Left lung (tissue), 10 donors: ENCODE measurements around the gene TMA7. TPM values are rescaled to one million over a fixed set of nuclear protein-coding genes. Genes with fewer than 3 reads are reported as not detected.

Experiments used
- ATAC-seq: fragments of 200-7000 bp; cut with Tn5 transposase; one replicate; pipeline ENCODE4 v1.9.1; 2020; ENCODE audit warnings: moderate library complexity
- DNase-seq, 4 donors: peaks; one replicate each; pipeline ENCODE4 v3.0.0-alpha.2; 2013 to 2020
- H3K27ac ChIP-seq, 2 donors: fragments of 200-600 bp; sonication (generic) in 1 of 2; one replicate each; pipeline versions ENCODE4 v1.5.0 to v1.8.0; 2020 to 2021
- H3K27me3 ChIP-seq, 2 donors: fragments of 200-600 bp; sonication (generic) in 1 of 2; one replicate each; pipeline versions ENCODE4 v1.5.0 to v1.8.0; 2020 to 2021
- H3K36me3 ChIP-seq, 2 donors: fragments of 200-600 bp; sonication (generic) in 1 of 2; one replicate each; pipeline versions ENCODE4 v1.5.0 to v1.8.0; 2020 to 2021
- H3K4me1 ChIP-seq, 2 donors: fragments of 200-600 bp; one replicate each; pipeline ENCODE4 v1.8.0; 2021
- H3K4me3 ChIP-seq, 2 donors: fragments of 200-600 bp; sonication (generic) in 1 of 2; one replicate each; pipeline versions ENCODE4 v1.5.0 to v1.8.0; 2020 to 2021; ENCODE audit warnings: mild to moderate bottlenecking in 1 of 2
- H3K9me3 ChIP-seq, 2 donors: fragments of 200-600 bp; sonication (generic) in 1 of 2; one replicate each; pipeline versions ENCODE4 v1.5.0 to v1.8.0; 2020 to 2021
- intact Hi-C, 2 donors: fragments of 100-400 bp; cut with DNase I; formaldehyde crosslinking; loops; one replicate each; pipeline versions ENCODE4 v1.11.2 to v1.14.2; 2022
- polyA plus RNA-seq, 6 donors: library from polyadenylated mRNA; unstranded; fragments of 120-200 nt; gene quantifications; one replicate each; pipeline ENCODE4 v1.2.1, GENCODE V29; 2013; ENCODE audit not compliant: insufficient read length in 6 of 6
- total RNA-seq, 2 donors: library from RNA; stranded (reverse); fragmentation: NEBNext Ultra II Directional; extraction: Animal tissue kit (Norgen Biotek cat#: 25700); gene quantifications; one replicate each; pipeline ENCODE4 v1.2.1, GENCODE V29; 2021
- TF ChIP-seq, protein P1 (sequence below), 2 donors: fragments of 200-600 bp; sonication (generic) in 1 of 2; IDR thresholded peaks; one replicate each; pipeline versions ENCODE4 v1.5.0 to v1.8.0; 2021; ENCODE audit warnings: antibody characterized with exemption in 2 of 2
- donor health status: DM: no; HTN: yes; CAD: no.
- donor health status: DM: no; HTN: no; CAD: no.

TMA7 gene
- total and polyA plus RNA-seq, 8 donors = 174 to 288 (median 253) TPM

DNA sequence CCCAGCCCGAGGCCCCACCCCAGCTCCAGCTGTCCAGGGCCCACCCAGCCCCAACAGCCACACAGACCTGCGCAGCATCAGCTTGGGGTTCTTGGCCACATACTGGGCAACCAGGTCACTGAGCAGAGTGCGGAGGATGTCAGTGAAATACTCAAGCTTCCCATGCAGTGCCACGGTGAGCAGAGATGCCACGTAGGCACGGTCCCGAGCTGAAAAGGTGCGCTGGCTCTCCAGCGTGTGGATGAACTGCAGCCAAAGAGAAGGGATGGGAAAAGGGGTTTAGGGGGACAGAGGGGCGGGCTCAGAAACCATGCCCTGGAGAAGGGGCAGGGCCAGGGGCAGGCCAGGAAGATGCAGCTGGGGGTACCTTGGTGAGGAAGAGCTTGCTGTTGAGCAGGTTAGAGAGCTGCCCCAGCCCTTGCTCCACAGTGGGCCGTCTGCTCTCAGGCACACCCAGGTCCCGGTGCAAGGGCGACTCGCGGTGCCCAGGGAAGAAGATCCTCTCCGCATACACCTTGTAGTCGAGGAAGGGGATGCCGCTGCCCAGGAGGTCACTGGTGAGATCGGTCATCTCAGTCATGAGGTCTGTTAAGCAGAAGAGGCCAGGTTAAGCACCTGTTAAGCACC, 27.6 kb upstream of the TMA7 start:
- peak in 2 of 4 donors; percentile 30 to 66 for DNase-seq

DNA sequence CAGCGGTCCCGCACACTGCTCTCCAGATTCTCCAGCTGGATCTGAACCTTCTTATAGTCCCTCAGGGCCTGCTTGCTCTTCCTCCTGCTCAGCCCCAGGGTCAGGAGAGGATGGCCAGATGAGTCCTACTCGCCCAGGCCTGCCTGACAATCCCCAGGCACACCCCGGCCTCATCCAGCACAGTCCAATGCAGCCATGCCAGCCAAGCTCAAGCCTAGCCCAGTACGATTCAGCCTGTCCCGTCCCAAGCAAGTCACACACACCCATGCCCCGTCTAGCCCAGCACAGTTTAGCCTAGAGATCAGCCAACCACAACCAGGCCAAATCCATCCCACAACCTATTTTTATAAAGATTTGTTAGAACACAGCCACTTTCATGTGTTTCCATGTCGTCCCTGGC, 27.0 kb upstream of the TMA7 start:
- H3K4me1 ChIP-seq = no peaks in the 10 kb centered on the region
- no peak overlapping the region for H3K4me3 ChIP-seq
- ATAC-seq (no peak), DNase-seq (peak in 2 of 4 donors; percentile 30 to 67)
- H3K27me3 ChIP-seq = no peaks in the 10 kb centered on the region
- no peak overlapping the region for H3K27ac ChIP-seq
- no peaks in the 10 kb centered on the region for H3K9me3 ChIP-seq
- intact Hi-C loops = no loop called here
- peaks cover 0 to 88% of the 10 kb centered on the region in 2 donors for H3K36me3 ChIP-seq
- TF ChIP-seq, protein P1, sequence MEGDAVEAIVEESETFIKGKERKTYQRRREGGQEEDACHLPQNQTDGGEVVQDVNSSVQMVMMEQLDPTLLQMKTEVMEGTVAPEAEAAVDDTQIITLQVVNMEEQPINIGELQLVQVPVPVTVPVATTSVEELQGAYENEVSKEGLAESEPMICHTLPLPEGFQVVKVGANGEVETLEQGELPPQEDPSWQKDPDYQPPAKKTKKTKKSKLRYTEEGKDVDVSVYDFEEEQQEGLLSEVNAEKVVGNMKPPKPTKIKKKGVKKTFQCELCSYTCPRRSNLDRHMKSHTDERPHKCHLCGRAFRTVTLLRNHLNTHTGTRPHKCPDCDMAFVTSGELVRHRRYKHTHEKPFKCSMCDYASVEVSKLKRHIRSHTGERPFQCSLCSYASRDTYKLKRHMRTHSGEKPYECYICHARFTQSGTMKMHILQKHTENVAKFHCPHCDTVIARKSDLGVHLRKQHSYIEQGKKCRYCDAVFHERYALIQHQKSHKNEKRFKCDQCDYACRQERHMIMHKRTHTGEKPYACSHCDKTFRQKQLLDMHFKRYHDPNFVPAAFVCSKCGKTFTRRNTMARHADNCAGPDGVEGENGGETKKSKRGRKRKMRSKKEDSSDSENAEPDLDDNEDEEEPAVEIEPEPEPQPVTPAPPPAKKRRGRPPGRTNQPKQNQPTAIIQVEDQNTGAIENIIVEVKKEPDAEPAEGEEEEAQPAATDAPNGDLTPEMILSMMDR (IDR thresholded peaks at IDR 0.05) = no peak

More for the DNA sequence above, 27.6 kb upstream of the TMA7 start:
- no peak overlapping the region for H3K4me3 ChIP-seq
- no peaks in the 10 kb centered on the region for H3K4me1 ChIP-seq
- peaks cover 0 to 88% of the 10 kb centered on the region in 2 donors for H3K36me3 ChIP-seq
- ATAC-seq = no peak
- no peaks in the 10 kb centered on the region for H3K27me3 ChIP-seq
- no peaks in the 10 kb centered on the region for H3K9me3 ChIP-seq
- no peak overlapping the region for H3K27ac ChIP-seq
- intact Hi-C loops = no loop called here
- TF ChIP-seq, protein P1 (IDR thresholded peaks at IDR 0.05) = no peak

DNA sequence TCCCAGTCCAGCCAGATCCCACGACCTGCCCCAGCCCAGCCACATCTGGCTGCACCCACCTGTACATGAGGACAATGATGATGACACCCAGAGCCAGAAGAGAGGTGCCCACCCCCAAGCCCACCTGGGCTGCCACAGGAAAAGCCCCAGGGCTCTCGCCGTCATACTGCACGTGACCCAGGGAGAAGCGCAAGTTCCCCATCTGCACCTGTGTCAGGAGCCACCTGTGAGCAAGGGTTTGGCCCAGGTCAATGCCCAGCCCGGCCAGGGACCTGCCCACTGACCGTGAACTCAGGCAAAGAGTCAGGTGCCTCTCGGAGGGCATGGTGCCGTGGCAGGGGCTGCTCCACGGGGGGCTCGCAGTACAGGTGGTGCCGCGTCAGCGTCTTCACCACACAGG, 26.4 kb upstream of the TMA7 start:
- H3K4me1 ChIP-seq = no peaks in the 10 kb centered on the region
- TF ChIP-seq, protein P1 (IDR thresholded peaks at IDR 0.05) = no peak
- H3K36me3 ChIP-seq = peaks cover 0 to 90% of the 10 kb centered on the region in 2 donors
- DNase-seq = peak in 1 of 4 donors; percentile 66
- H3K27ac ChIP-seq = no peak overlapping the region
- intact Hi-C loops = no loop called here
- no peak for ATAC-seq
- H3K4me3 ChIP-seq = no peak overlapping the region
- no peaks in the 10 kb centered on the region for H3K27me3 ChIP-seq
- H3K9me3 ChIP-seq = no peaks in the 10 kb centered on the region

DNA sequence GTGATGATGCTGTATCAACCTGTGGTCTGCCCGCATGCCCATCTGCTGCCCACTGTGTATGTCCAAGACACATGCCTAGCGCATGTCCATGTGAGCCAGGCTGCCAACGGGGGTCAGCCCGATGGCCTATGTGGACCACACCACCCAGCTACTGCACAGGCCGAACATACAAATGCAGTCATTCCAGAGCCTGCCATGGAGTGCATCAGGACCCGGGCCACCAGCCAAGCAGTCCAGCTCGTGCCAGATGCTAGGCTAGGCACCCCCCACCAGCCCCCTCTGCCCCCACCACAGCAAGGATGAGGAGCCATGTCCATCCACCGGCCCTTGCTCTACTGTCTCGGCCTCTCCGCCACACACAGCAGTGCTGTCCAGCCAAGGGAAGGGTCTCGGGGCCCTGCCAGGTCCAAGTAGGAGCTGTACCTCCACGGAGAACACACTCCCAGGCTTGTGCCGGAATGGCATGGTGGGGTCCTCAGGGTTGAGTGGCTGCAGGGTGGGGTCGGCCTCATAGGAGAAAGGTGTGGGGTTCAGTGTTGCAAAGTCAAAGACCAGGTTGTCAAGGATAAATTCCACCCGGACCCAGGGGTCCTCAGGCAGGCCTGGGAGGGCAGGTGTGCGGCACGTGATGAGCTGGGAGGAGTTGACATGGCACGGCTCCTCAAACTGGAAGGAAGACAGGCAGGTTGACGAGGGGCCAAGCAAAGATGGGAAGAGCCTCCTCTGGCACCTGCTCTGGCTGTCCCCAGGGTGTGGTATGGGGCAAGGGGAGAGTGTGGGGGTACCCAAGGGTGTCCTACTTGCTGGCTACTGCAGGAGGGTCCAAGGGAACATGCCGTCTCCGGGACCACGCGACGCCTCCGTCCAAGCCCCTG, 25.4 kb upstream of the TMA7 start:
- H3K36me3 ChIP-seq = peaks cover 0 to 90% of the 10 kb centered on the region in 2 donors
- TF ChIP-seq, protein P1 (IDR thresholded peaks at IDR 0.05) = no peak
- DNase-seq (peak in 1 of 4 donors; percentile 58), ATAC-seq (no peak)
- intact Hi-C loops = no loop called here
- no peak overlapping the region for H3K27ac ChIP-seq
- no peaks in the 10 kb centered on the region for H3K27me3 ChIP-seq
- no peak overlapping the region for H3K4me3 ChIP-seq
- no peaks in the 10 kb centered on the region for H3K9me3 ChIP-seq
- H3K4me1 ChIP-seq = no peaks in the 10 kb centered on the region
